CD4-positive, CD25-positive, alpha-beta regulatory T cell (primary cell): ENCODE results near the gene WDFY4. TPM values are rescaled to one million over a fixed set of nuclear protein-coding genes. Genes with fewer than 3 reads are reported as not detected.

Source experiments
- ATAC-seq, 2 donors: fragments of 150-1000 bp; cut with Tn5 transposase; one replicate each; pipeline ENCODE4 v1.10.0; 2021; ENCODE audit warnings: low read depth in 2 of 2, moderate number of reproducible peaks in 2 of 2, moderate library complexity in 1 of 2
- DNase-seq, 3 donors: peaks; one replicate each; pipeline versions ENCODE4 v3.0.0 to v3.0.0-alpha.2; 2012 to 2022; ENCODE audit warnings: mixed read lengths in 1 of 3
- H3K27ac ChIP-seq: one replicate; pipeline ENCODE4 v1.7.0; 2013; ENCODE audit warnings: mild to moderate bottlenecking, low read length; ENCODE audit not compliant: insufficient read depth, poor library complexity, severe bottlenecking
- H3K27me3 ChIP-seq: one replicate; pipeline ENCODE4 v1.7.0; 2013; ENCODE audit warnings: low read length; ENCODE audit not compliant: control insufficient read depth, insufficient read depth
- H3K36me3 ChIP-seq: one replicate; pipeline ENCODE4 v1.7.0; 2013; ENCODE audit warnings: mild to moderate bottlenecking, low read length, moderate library complexity; ENCODE audit not compliant: control insufficient read depth, insufficient read depth
- H3K4me1 ChIP-seq: 2 replicates; pipeline ENCODE4 v1.7.0; 2013; ENCODE audit warnings: mild to moderate bottlenecking, low read length; ENCODE audit not compliant: insufficient read depth, control insufficient read depth, poor library complexity, severe bottlenecking
- H3K4me3 ChIP-seq: one replicate; pipeline ENCODE4 v1.7.0; 2013; ENCODE audit warnings: low read depth, mild to moderate bottlenecking, low read length, moderate library complexity
- H3K9me3 ChIP-seq, 2 experiments: 1 replicate in 1 of 2; 2 replicates in 1 of 2; pipeline ENCODE4 v1.7.0; 2013; ENCODE audit warnings: low read length in 2 of 2, mild to moderate bottlenecking in 1 of 2, moderate library complexity in 1 of 2; ENCODE audit not compliant: control insufficient read depth in 2 of 2
- H3K27ac Mint-ChIP-seq, 3 donors: one replicate each; pipeline ENCODE4 v1.8.0; 2020 to 2022; ENCODE audit warnings: mild to moderate bottlenecking in 3 of 3, mixed read lengths in 3 of 3, moderate library complexity in 2 of 3
- H3K27me3 Mint-ChIP-seq: one replicate; pipeline ENCODE4 v1.8.0; 2022; ENCODE audit warnings: mild to moderate bottlenecking, mixed read lengths
- H3K36me3 Mint-ChIP-seq: one replicate; pipeline ENCODE4 v1.8.0; 2020; ENCODE audit warnings: mixed read lengths
- H3K4me1 Mint-ChIP-seq, 4 donors: one replicate each; pipeline ENCODE4 v1.8.0; 2020 to 2022; ENCODE audit warnings: mixed read lengths in 4 of 4, mild to moderate bottlenecking in 1 of 4
- H3K4me3 Mint-ChIP-seq, 4 donors: one replicate each; pipeline ENCODE4 v1.8.0; 2020 to 2022; ENCODE audit warnings: mild to moderate bottlenecking in 4 of 4, mixed read lengths in 4 of 4, moderate library complexity in 3 of 4
- H3K9me3 Mint-ChIP-seq, 7 donors: one replicate each; pipeline ENCODE4 v1.8.0; 2020 to 2022; ENCODE audit warnings: mixed read lengths in 7 of 7, mild to moderate bottlenecking in 3 of 7, moderate library complexity in 2 of 7
- polyA plus RNA-seq, 4 donors: library from polyadenylated mRNA; unstranded; fragments of 300-500 nt; fragmentation: Illumina TruSeq; gene quantifications; one replicate each; pipeline ENCODE4 v1.2.3, GENCODE V29; 2021
- total RNA-seq: library from RNA; stranded (reverse); gene quantifications from one replicate; pipeline ENCODE4 v1.2.3, GENCODE V29; 2022

The WDFY4 gene
- total and polyA plus RNA-seq, 5 donors from 2014 or later = 0.15 to 0.57 (median 0.34) TPM

DNA sequence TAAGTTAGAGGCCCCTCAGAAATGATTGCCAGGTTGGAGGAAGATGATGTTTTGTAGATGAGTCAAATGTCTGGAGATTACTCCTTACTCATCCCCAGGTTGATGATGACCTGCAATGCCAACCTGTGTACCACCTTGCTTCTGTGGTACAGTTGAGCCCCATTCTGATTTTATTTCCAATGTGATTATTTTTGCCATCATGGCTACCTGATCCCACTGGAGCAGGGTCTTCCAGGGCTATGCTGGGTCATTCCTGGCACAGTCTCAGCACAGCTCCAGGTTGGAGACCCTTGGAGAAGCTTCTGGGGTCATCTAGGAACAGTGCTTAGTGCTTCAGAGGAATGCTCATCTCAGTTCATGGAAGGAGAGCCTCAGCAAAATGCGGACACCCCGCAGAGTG lies 220.6 kb downstream of the WDFY4 start:
- no peaks in the 10 kb centered on the region for H3K36me3 ChIP-seq
- no peak overlapping the region for H3K27ac ChIP-seq
- no peaks in the 10 kb centered on the region for H3K9me3 Mint-ChIP-seq
- H3K4me3 ChIP-seq = no peak overlapping the region
- H3K27ac Mint-ChIP-seq = no peak overlapping the region
- no peaks in the 10 kb centered on the region for H3K36me3 Mint-ChIP-seq
- no peak overlapping the region for H3K4me3 Mint-ChIP-seq
- no peaks in the 10 kb centered on the region for H3K4me1 Mint-ChIP-seq
- H3K9me3 ChIP-seq = no peaks in the 10 kb centered on the region
- no peak for DNase-seq
- no peaks in the 10 kb centered on the region for H3K27me3 ChIP-seq
- no peaks in the 10 kb centered on the region for H3K27me3 Mint-ChIP-seq
- no peak for ATAC-seq
- H3K4me1 ChIP-seq = no peaks in the 10 kb centered on the region

- Mint-ChIP-seq H3K27me3 (no peaks in the 10 kb centered on the region), H3K36me3 (no peaks in the 10 kb centered on the region), H3K4me3 (no peak overlapping the region), H3K9me3 (no peaks in the 10 kb centered on the region), H3K27ac (no peak overlapping the region), H3K4me1 (no peaks in the 10 kb centered on the region)
- no peaks in the 10 kb centered on the region for H3K27me3 ChIP-seq
- no peak overlapping the region for H3K27ac ChIP-seq
- H3K4me1 ChIP-seq = no peaks in the 10 kb centered on the region
- ATAC-seq = no peak
- no peaks in the 10 kb centered on the region for H3K36me3 ChIP-seq
- no peaks in the 10 kb centered on the region for H3K9me3 ChIP-seq
- H3K4me3 ChIP-seq = no peak overlapping the region
- no peak for DNase-seq
Observed at GRCh38 chr10:48906841-48907240, 222.2 kb downstream of the WDFY4 start.

DNA sequence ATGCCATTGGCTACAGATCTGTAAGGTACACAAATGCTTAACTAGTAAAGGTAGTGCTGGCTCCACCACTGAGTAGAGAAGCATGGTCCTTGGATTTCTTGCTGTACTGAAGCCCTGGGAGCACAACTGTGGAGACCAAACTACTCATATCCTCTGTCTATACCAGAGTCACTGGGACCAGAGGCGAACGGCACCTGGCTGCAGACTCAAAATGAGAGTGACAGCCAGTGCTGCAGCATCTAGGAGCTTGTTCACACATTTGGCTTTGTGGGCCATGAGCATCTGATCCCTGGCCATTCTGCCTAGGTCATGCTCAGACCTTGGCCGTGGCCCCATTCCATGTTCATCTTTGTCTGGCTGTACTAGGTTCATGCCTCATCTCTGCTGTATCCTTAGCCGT lies 223.1 kb downstream of the WDFY4 start:
- Histone ChIP-seq H3K9me3 (no peaks in the 10 kb centered on the region), H3K27ac (no peak overlapping the region), H3K4me3 (no peak overlapping the region), H3K27me3 (no peaks in the 10 kb centered on the region), H3K36me3 (no peaks in the 10 kb centered on the region), H3K4me1 (no peaks in the 10 kb centered on the region)
- no peak overlapping the region for H3K4me3 Mint-ChIP-seq
- H3K9me3 Mint-ChIP-seq = no peaks in the 10 kb centered on the region
- no peak overlapping the region for H3K27ac Mint-ChIP-seq
- H3K4me1 Mint-ChIP-seq = no peaks in the 10 kb centered on the region
- ATAC-seq (no peak), DNase-seq (no peak)
- no peaks in the 10 kb centered on the region for H3K36me3 Mint-ChIP-seq
- no peaks in the 10 kb centered on the region for H3K27me3 Mint-ChIP-seq

DNA sequence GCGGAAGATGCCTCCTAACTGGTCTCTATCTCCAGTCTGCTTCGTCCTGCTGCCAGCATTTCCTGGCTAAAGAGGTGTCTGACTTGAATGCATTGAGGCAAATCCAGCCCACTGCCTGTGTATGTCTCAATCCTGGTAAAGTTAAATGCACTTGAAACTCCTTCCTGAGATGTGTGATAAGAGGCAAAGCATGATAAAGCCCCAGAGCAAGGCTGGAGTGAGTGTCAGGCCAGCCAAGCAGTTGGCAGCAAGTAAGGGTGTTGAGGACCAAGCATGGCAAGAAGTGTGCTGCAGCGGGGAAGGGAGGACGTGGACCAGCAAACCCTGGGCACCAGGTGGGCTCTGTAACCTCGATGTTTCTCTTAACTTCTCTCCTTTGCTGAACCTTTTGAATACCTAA lies 225.9 kb downstream of the WDFY4 start:
- DNase-seq = no peak
- no peak overlapping the region for H3K27ac Mint-ChIP-seq
- Histone ChIP-seq H3K4me1 (no peaks in the 10 kb centered on the region), H3K36me3 (no peaks in the 10 kb centered on the region), H3K4me3 (no peak overlapping the region), H3K27me3 (peaks cover 3% of the 10 kb centered on the region), H3K27ac (no peak overlapping the region), H3K9me3 (no peaks in the 10 kb centered on the region)
- no peaks in the 10 kb centered on the region for H3K4me1 Mint-ChIP-seq
- no peaks in the 10 kb centered on the region for H3K9me3 Mint-ChIP-seq
- no peaks in the 10 kb centered on the region for H3K36me3 Mint-ChIP-seq
- H3K4me3 Mint-ChIP-seq = no peak overlapping the region
- ATAC-seq = no peak
- no peaks in the 10 kb centered on the region for H3K27me3 Mint-ChIP-seq

DNA sequence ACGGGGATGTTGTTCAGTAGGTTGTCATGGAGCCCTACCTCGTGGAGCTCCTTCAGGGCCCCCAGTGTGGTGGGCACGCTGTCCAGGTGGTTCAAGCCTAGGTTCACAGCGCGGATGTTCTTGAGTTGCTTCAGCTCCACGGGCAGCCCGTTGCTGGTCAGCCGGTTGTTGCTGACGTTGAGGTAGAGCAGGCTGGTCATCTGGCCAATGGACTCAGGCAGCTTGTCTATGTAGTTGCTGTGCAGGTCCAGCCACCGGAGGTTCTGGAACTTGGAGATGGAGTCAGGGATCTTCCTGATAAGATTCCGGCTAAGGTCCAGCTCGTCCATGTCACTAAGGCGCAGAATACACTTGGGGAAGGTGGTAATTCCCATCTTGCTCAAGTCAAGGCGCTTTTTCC lies 229.0 kb downstream of the WDFY4 start:
- no peaks in the 10 kb centered on the region for H3K9me3 Mint-ChIP-seq
- H3K36me3 Mint-ChIP-seq = no peaks in the 10 kb centered on the region
- Histone ChIP-seq H3K36me3 (no peaks in the 10 kb centered on the region), H3K27ac (no peak overlapping the region), H3K4me3 (no peak overlapping the region), H3K27me3 (peaks cover 5% of the 10 kb centered on the region), H3K9me3 (no peaks in the 10 kb centered on the region), H3K4me1 (no peaks in the 10 kb centered on the region)
- ATAC-seq = no peak
- no peaks in the 10 kb centered on the region for H3K4me1 Mint-ChIP-seq
- DNase-seq = no peak
- no peak overlapping the region for H3K27ac Mint-ChIP-seq
- no peak overlapping the region for H3K4me3 Mint-ChIP-seq
- H3K27me3 Mint-ChIP-seq = peaks cover 8% of the 10 kb centered on the region

- peaks cover 1% of the 10 kb centered on the region for H3K27me3 Mint-ChIP-seq
- no peaks in the 10 kb centered on the region for H3K4me1 ChIP-seq
- no peak overlapping the region for H3K4me3 Mint-ChIP-seq
- H3K9me3 ChIP-seq = no peaks in the 10 kb centered on the region
- H3K36me3 ChIP-seq = no peaks in the 10 kb centered on the region
- no peaks in the 10 kb centered on the region for H3K4me1 Mint-ChIP-seq
- ATAC-seq (no peak), DNase-seq (no peak)
- H3K36me3 Mint-ChIP-seq = no peaks in the 10 kb centered on the region
- H3K27ac ChIP-seq = no peak overlapping the region
- H3K27me3 ChIP-seq = no peaks in the 10 kb centered on the region
- no peaks in the 10 kb centered on the region for H3K9me3 Mint-ChIP-seq
- H3K27ac Mint-ChIP-seq = no peak overlapping the region
- no peak overlapping the region for H3K4me3 ChIP-seq
Observed at GRCh38 chr10:48923748-48924147, 239.1 kb downstream of the WDFY4 start.

- no peak overlapping the region for H3K4me3 Mint-ChIP-seq
- DNase-seq = no peak
- Histone ChIP-seq H3K4me3 (no peak overlapping the region), H3K9me3 (no peaks in the 10 kb centered on the region), H3K36me3 (no peaks in the 10 kb centered on the region), H3K4me1 (no peaks in the 10 kb centered on the region), H3K27ac (no peak overlapping the region), H3K27me3 (no peaks in the 10 kb centered on the region)
- ATAC-seq = no peak
- peaks cover 4% of the 10 kb centered on the region for H3K27me3 Mint-ChIP-seq
- no peaks in the 10 kb centered on the region for H3K4me1 Mint-ChIP-seq
- H3K36me3 Mint-ChIP-seq = no peaks in the 10 kb centered on the region
- H3K9me3 Mint-ChIP-seq = no peaks in the 10 kb centered on the region
- H3K27ac Mint-ChIP-seq = no peak overlapping the region
Observed at GRCh38 chr10:48924988-48925387, 240.3 kb downstream of the WDFY4 start.

GRCh38 chr10:48926255-48926654 lies 241.6 kb downstream of the WDFY4 start:
- Mint-ChIP-seq H3K4me1 (no peaks in the 10 kb centered on the region), H3K27me3 (peaks cover 4% of the 10 kb centered on the region), H3K36me3 (no peaks in the 10 kb centered on the region), H3K9me3 (no peaks in the 10 kb centered on the region), H3K27ac (no peak overlapping the region), H3K4me3 (no peak overlapping the region)
- H3K9me3 ChIP-seq = no peaks in the 10 kb centered on the region
- H3K4me3 ChIP-seq = no peak overlapping the region
- no peak overlapping the region for H3K27ac ChIP-seq
- H3K27me3 ChIP-seq = no peaks in the 10 kb centered on the region
- ATAC-seq (no peak), DNase-seq (no peak)
- no peaks in the 10 kb centered on the region for H3K36me3 ChIP-seq
- no peaks in the 10 kb centered on the region for H3K4me1 ChIP-seq
